HG03175 (cell line): ENCODE measurements around the gene APC2.
"Not testable (repeated sequence)": the region's sequence is repeated elsewhere in the genome, so short reads cannot be mapped to it uniquely, and the experiment has no call there.

Experiments
- ATAC-seq: cut with Tn5 transposase; IDR thresholded peaks from one replicate; pipeline ENCODE4 v1.9.1; 2021; ENCODE audit warnings: mild to moderate bottlenecking, moderate library complexity; ENCODE audit not compliant: unreplicated experiment

The APC2 gene

DNA sequence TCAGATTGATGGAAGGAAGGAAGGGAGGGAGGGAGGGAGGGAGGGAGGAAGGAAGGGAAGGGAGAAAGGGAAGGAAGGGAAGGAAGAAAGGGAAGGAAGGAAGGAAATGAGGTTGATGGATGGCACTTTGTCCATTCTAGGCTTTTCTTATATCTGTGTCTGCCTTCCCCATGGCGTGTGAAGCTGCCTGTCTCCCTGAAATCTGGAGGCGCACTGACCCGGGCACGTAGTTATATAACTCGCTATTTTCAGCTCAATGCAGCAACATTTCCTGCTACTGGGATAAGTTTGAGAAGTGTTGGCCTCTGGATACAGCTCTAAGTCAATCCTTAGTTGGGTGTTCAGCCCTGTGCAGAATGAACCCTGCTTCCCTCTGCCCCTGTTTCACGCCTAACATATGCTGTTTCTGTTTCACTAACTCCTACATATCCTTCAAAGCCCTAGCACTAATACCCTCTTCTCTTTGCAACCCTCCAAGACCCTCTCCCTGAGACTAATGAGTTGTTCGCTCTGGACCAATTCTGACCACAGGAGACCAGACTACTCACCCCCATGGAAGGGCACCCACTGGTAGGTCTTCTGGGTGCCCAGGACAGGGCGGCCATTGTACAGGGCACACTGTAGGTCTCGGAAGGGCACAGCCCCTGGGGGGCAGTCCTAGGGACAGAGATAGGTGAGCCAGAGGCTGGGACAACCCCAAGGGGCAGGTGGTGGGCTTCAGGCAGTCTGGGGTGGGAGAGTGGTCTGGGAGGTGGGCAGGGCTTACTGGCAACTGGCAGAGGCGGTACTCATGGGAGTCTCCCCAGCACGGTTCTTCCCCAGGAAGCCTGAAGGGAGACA is 59.9 kb downstream of the APC2 start:
- ATAC-seq = no peak

DNA sequence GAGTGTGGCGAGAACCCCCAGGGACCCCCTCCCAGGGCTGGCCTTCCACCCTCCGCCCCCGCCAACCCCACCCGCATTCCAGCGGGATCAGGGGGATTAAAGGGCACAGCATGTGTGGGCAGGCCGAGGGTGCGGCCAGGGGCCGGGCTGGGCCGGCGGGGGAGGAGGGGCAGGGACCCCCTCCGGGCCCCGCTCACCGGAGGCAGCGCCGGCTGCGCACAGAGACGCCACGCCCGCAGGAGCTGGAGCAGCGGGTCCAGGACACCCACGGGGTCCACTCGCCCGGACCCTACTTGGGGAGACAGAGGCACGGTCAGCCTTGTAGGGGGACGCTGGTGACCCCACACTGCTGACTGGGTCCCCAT is 60.5 kb downstream of the APC2 start:
- no peak for ATAC-seq

DNA sequence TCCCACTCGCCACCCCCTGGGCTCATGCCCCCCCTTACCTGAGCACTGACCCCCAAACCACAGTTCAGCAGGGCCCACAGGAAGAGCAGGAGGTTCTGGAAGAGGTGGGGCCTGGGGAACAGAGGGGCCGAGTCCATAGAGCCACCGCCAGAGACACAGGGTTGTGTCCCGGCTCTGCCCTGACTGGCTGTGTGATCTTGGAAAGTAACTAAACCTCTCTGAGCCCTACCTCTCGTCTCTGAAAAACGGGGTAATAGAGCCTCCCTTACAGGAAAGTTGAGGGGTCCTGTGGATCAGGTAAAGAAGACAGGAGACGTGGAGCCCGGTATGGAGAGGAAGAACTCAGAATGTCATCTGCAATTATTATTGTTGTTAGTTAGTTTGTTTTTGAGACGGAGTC is 60.9 kb downstream of the APC2 start:
- ATAC-seq = no peak

DNA sequence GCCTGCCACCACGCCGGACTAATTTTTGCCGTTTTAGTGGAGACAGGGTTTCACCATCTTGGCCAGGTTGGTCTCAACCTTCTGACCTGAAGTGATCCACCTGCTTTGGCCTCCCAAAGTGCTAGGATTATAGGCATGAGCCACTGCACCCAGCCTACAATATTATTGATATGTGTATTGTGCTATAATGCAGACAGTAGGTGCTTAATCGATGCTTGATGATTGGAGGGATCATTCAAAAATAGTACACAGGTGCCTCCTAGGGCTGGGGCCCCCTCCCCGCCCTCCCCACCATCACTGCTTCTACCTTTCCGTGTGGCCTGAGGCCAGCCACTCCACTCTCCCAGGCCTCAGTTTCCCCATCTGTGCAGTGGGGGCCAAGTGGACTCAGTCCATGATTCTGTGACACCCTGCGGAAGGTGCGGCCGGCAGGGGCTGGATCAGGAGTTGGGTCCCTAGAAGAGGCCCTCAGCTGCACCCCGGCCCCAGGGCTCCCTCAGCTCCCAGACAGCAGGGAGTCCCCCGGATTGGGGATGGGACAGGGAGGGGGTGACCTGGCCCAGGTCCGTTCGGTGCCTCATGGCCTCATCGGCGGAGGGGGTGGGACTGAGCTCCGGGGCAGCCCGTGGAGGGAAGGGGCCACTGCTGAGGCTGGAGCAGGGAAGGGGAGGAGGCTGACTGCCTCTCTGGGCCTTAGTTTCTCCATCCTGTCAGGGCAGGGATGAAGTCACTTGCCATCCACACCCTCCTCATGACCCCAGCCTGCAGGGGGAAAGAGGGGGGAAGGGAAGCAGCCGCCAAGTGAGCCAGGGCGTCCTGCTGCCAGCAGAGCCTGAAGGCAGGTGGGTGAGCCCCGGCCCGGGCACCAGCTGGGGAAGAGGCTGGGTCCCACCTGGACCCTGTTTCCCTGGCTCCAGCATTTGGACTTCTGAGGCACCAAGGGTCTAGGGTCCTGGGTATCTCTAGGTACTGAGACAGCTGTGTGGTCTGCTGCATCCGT is 61.7 kb downstream of the APC2 start:
- ATAC-seq = no peak

DNA sequence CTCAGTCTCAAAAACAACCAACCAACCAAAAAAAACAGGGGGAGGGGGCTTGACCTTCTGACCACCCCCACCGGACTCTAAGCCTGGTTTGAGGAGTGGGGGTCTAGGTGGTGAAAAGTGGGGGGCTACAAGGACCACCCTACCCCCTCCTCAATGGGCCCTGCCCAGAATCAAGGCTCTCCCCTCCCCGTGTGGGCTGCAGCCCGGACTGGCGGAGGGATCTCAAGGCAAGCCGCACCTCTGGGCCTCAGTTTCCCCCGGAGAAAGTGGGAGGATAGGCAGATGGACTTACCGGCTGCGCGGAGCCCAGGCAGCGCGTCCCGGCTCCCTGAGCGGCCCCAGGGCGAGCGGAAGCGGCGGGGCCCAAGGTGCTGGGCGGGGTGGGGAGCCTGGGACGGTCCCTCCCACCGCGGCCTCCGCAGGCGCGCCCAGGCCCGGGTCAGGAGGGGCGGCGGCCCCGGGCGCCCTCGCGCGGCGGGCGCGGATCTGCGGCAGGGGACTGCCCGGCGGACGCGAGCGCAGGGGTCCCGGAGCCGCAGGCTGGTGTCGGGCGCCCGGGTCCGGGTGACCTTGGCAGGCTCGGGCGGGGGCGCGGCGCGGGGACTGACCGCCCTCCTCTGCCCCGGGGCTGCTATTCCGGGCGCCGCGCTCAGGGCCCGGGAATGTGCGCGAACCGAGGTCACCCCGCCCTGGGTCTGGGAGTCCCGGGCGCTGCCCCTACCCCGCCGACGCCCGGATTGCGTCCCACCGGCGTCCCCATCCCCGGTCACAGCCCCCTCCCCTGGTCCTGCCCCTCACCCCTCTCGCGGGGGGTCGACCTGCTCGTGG is 63.0 kb downstream of the APC2 start, which contains the start of gene ADAMTSL5:
TSS of gene ADAMTSL5 (minus strand) at position 349 of the 828 bp plus-strand sequence. CDS start 2,076 bp downstream, outside the sequence.
- no peak for ATAC-seq

DNA sequence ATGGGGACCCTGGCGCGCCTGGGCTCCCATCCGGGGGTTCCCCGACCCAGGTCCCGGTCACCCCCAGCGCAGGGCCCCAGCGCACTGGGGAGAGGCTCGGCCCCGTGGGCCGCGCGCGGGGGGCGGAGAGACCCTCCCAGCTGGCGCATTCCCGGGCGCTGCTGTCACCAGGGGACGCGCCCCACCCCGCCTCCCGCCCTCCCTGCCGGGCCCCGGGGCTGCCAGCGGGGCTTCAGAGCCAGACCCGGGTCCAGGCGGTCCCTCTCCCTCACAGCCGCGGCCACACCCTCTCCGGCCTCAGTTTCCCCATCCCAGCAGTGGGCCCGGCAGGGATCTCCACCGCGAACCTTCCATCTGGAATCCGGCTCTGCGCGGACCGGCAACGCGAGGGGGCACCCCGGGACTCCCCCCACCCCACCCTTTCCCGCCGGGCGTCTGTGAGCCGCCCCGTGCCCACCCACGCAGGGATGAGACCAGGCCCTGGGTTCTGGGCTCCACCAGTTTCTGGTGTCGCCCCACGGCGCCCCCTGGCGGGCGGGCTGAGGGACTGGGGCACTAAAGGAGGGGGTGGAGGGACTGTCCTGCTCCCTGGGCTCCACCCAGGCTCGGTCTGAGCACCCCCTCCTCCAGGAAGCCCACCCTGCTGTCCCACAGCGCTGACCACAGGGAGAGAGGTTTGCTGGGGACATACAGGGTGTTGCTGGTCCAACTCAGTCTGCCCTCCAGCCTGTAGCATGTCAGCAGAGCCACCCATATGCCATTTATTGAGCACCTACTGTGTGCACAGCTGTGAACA is 63.8 kb downstream of the APC2 start:
- no peak for ATAC-seq

DNA sequence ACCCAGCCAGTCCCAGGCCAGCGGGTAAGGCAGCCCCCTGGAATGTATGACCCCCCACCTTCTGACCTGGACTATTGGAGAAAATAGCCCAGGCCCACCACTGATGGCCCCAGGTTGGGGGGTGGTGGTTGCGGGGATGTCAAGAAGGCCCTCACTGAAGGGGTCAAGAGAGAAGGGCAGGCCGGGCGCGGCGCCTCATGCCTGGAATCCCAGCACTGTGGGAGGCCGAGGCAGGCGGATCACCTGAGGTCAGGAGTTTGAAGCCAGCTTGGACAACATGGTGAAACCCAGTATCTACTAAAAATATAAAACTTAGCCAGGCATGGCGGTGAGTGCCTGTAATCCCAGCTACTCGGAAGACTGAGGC is 64.4 kb downstream of the APC2 start:
- no peak for ATAC-seq

DNA sequence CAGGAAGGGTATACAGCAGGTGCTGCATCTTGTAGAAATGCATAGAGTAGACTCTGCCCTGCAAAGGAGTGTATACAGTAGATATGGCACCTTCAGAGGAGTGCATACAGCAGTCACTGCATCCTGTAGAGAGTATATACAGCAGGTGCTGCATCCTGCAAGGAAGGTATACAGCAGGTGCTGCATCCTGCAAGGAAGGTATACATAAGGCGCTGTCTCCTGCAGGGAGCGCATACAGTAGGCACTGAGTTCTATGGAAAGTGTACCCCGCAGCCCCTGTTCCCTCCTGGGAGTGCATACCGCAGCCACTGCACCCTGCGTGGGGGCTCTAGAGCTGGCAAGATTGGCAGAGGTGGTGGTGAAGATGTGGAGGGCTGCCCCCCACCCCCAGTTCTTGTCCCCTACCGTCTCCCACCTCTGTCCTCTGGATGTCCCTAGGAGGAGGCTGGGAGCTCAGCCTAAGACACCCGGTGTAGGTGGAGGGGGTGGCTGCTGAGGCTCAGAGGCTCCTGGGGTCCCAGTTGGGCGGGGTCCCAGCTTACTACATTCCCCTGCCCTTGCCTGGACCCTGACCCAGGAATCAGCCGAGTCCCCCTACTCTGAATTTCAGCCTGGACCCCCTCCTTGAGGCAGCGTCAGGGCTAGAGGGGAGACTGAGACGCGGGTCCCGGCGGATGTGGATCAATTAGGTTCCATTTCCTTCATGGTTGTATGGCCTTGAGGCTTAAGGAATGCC is 65.2 kb downstream of the APC2 start:
- ATAC-seq = no peak

DNA sequence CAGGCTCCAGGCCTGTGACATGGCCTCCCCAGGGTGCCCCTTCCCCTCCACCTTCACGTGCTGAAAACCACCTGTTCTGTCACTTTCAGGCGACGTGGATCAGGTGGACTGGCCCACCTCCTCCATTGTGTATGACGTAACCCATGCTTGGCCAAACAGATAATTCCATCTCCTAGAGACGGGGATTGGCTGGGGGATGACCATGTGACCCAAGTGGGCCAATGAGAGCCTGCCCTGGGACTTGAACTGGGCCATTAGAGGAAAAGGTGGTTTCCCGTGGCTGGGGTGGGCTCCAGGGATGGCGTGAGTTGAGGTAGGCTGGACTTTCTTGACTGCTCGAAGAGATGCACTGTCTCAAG is 66.5 kb downstream of the APC2 start:
- no peak for ATAC-seq

DNA sequence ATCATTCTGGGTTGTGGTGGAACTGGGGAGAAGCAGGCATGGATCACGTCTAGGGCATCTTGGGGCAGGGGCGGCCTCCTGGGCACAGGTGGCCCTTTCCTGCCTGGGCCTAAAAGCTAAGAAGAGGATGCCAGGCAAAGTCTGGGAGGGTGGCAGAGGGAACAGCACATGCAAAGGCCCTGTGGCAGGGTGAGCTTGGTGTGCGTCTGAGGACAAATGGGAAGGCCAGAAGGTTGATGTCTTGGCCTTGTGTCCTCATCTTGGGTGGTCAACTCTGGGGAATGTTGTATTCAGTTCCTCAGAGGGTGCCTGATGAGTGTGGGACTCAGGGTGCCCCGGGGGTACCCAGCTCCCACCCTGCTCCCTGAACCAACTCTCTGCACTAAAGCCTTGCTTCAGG is 68.5 kb downstream of the APC2 start:
- ATAC-seq = no peak

DNA sequence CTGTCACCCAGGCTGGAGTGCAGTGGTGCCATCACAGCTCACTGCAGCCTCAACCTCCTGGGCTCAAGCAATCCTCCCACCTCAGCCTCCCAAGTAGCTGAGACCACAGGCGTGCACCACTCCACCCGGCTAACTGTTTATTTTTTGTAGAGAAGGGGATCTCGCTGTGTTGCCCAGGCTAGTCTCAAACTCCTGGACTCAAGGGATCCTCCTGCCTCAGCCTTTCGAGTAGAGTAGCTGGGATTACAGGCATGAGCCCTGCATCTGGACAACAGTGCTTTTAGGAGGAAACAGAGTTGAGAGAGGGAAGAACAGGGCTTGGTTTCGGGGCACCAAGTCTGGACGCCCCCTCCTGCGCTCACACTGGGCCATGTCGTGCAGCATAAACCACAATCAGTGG is 69.9 kb downstream of the APC2 start:
- not testable (repeated sequence) for ATAC-seq

DNA sequence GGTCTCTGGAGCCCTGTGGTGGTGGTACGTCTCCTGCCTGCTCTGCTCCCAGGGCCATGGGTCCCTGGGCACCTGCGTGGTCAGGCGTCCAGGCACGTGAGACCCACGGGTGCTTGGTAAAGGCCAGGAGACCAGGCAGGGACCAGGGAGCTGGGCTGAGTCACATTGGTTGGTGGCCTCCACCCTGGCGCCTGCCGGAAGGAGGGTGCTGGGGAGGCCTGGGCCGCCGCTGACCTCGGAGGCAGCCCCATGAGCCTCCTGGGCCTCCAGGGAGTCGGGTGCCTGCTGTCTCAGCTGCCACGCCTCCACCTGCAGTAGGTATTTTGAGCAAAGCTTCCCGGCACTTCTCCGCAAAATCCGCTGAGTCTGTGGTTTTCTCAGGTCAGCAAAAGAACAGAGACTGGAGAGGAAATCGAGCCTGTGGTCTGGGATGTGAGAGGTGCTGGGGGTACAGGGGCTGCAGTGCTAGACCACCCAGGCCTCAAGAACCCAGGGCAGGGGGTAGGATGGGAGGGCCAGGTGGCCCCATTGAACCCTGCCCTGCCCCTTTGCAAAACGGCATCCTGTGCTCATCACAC is 70.4 kb downstream of the APC2 start:
- no peak for ATAC-seq

DNA sequence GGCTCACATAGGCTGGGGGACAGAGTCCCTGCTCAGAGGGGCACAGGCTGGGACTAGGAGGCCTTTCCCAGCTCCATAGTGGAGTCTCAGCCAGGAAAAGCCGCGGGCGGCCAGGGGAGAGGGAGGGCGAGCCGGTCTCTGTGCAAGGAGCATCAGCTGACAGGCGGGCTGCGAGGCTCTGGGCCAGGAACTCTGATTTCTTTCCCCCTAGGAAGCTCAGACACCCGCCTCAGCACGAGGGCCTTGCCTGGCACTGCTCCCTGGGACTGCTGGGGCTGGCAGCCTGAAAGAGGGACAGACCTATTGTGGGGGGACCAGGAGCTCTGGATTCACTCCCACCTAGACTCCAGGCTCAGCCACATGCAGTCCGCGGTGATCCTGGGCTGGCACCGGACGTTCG is 71.7 kb downstream of the APC2 start:
- no peak for ATAC-seq

DNA sequence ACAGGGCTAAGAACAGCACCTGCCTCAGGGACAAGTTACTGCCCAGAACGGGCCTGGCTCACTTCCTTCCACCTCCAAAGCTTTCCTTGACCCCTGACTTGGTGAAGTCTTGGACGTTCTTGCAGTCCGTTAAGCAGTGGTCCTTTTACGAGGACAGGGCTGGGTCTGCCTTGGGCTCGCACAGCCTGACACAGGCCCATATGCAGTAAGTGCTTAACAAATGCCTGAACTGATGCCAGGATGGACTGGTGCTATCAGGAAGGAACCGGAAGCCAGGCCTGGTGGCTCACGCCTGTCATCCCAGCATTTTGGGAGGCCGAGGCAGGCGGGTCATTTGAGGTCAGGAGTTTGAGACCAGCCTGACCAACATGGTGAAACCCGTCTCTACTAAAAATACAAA is 72.1 kb downstream of the APC2 start:
- no peak for ATAC-seq

DNA sequence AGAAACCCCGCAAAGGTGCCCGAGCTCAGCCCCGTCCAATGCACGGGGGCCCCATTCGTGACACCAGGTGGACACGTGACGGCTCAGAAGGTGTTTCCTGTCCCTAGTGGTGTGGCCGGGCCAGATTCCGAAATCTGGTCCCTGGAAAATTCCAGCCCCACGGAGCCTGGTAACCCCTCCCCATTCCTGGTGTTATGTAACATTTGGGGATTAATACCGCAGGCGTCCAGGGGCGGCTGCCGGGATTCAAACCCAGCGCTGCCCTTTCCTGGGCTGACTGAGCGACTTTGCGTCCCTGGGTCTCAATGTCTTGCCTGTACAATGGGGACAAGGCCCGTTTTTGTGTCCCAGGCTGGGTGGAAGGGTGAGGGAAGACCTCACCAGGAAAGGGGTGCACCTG is 72.9 kb downstream of the APC2 start:
- no peak for ATAC-seq
